ENCODE measurements around the gene ARSA. TPM values are rescaled to one million over a fixed set of nuclear protein-coding genes. Genes with fewer than 3 reads are reported as not detected.

Gene ARSA
- total and polyA plus RNA-seq, 2 experiments from 2014 or later: 8.1 to 8.2 TPM

- no peak for TF ChIP-seq EZH2 (IDR thresholded peaks at IDR 0.05; ENCODE audit: low read depth, unreplicated experiment)
Observed at GRCh38 chr22:50633771-50634170, 5.8 kb upstream of the ARSA start (continued).

DNA sequence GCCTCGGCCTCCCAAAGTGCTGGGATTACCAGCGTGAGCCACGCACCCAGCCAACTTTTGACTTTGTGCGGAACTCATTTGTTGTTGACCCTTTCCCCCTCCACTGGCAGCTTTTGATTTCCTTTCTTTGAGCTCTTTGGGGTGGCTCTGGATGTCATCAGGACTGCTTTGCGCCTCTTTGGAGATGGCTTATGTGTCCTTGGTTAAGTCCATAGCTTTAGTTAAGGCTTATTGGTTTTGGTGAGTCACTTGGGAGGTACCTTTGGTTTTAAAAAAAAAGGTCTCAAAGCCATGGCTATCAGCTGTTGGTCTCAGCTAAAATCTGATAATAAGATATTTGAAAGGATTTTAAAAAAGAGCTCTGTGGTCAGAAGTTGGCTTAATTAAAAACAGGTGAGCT is 5.1 kb upstream of the ARSA start:
- no peak overlapping the region for H3K4me3 Mint-ChIP-seq

More for the DNA sequence above, 5.1 kb upstream of the ARSA start:
- Mint-ChIP-seq H3K4me1 (peaks cover 6% of the 10 kb centered on the region), H3K27me3 (ENCODE audit: insufficient read depth, low read depth, poor library complexity) (peaks cover 7% of the 10 kb centered on the region), H3K27ac (no peak overlapping the region), H3K36me3 (ENCODE audit: low read depth) (no peaks in the 10 kb centered on the region), H3K9me3 (no peaks in the 10 kb centered on the region)
- Histone ChIP-seq H3K27me3 (ENCODE audit: insufficient read depth) (peaks cover 12% of the 10 kb centered on the region), H2AFZ (no peak overlapping the region), H3F3A (replicated peaks; ENCODE audit: low read depth) (peaks cover 6% of the 10 kb centered on the region; the same call in 1 of the 2 replicates), H4K20me1 (replicated peaks; ENCODE audit: insufficient read depth) (no peaks in the 10 kb centered on the region; the same call in 1 of the 2 replicates), H3K9me2 (ENCODE audit: insufficient read depth) (no peaks in the 10 kb centered on the region), H3K27ac (ENCODE audit: low read depth) (no peak overlapping the region), H3K4me1 (ENCODE audit: insufficient read depth) (no peaks in the 10 kb centered on the region), H3K4me2 (no peak overlapping the region), H3K4me3 (no peak overlapping the region), H3K79me2 (replicated peaks; ENCODE audit: insufficient read depth) (no peaks in the 10 kb centered on the region), H3K36me3 (ENCODE audit: insufficient read depth) (no peaks in the 10 kb centered on the region)
- DNase-seq (ENCODE audit: low spot score) (no peak), ATAC-seq (no peak)
- TF ChIP-seq, protein P1, sequence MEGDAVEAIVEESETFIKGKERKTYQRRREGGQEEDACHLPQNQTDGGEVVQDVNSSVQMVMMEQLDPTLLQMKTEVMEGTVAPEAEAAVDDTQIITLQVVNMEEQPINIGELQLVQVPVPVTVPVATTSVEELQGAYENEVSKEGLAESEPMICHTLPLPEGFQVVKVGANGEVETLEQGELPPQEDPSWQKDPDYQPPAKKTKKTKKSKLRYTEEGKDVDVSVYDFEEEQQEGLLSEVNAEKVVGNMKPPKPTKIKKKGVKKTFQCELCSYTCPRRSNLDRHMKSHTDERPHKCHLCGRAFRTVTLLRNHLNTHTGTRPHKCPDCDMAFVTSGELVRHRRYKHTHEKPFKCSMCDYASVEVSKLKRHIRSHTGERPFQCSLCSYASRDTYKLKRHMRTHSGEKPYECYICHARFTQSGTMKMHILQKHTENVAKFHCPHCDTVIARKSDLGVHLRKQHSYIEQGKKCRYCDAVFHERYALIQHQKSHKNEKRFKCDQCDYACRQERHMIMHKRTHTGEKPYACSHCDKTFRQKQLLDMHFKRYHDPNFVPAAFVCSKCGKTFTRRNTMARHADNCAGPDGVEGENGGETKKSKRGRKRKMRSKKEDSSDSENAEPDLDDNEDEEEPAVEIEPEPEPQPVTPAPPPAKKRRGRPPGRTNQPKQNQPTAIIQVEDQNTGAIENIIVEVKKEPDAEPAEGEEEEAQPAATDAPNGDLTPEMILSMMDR (conservative IDR thresholded peaks at IDR 0.05; ENCODE audit: low read depth in 2 of 2): no peak
- TF ChIP-seq EZH2phosphoT487 (IDR thresholded peaks at IDR 0.05; ENCODE audit: unreplicated experiment) (no peak), ZNF331 (CRISPR knock-in tag; IDR thresholded peaks at IDR 0.05; ENCODE audit: low read depth) (no peak), ETS1 (IDR thresholded peaks at IDR 0.05) (no peak), POLR2AphosphoS5 (IDR thresholded peaks at IDR 0.05; ENCODE audit: low read depth) (no peak), JUNB (IDR thresholded peaks at IDR 0.05; ENCODE audit: unreplicated experiment) (no peak), ZNF114 (CRISPR knock-in tag; IDR thresholded peaks at IDR 0.05) (no peak), NANOG (IDR thresholded peaks at IDR 0.05; ENCODE audit: borderline replicate concordance) (no peak), EZH2 (IDR thresholded peaks at IDR 0.05; ENCODE audit: low read depth, unreplicated experiment) (no peak), STAT1 (IDR thresholded peaks at IDR 0.05; ENCODE audit: unreplicated experiment) (no peak), CREB1 (CRISPR knock-in tag; IDR thresholded peaks at IDR 0.05; ENCODE audit: low read depth) (no peak)
- TF ChIP-seq, protein P2, sequence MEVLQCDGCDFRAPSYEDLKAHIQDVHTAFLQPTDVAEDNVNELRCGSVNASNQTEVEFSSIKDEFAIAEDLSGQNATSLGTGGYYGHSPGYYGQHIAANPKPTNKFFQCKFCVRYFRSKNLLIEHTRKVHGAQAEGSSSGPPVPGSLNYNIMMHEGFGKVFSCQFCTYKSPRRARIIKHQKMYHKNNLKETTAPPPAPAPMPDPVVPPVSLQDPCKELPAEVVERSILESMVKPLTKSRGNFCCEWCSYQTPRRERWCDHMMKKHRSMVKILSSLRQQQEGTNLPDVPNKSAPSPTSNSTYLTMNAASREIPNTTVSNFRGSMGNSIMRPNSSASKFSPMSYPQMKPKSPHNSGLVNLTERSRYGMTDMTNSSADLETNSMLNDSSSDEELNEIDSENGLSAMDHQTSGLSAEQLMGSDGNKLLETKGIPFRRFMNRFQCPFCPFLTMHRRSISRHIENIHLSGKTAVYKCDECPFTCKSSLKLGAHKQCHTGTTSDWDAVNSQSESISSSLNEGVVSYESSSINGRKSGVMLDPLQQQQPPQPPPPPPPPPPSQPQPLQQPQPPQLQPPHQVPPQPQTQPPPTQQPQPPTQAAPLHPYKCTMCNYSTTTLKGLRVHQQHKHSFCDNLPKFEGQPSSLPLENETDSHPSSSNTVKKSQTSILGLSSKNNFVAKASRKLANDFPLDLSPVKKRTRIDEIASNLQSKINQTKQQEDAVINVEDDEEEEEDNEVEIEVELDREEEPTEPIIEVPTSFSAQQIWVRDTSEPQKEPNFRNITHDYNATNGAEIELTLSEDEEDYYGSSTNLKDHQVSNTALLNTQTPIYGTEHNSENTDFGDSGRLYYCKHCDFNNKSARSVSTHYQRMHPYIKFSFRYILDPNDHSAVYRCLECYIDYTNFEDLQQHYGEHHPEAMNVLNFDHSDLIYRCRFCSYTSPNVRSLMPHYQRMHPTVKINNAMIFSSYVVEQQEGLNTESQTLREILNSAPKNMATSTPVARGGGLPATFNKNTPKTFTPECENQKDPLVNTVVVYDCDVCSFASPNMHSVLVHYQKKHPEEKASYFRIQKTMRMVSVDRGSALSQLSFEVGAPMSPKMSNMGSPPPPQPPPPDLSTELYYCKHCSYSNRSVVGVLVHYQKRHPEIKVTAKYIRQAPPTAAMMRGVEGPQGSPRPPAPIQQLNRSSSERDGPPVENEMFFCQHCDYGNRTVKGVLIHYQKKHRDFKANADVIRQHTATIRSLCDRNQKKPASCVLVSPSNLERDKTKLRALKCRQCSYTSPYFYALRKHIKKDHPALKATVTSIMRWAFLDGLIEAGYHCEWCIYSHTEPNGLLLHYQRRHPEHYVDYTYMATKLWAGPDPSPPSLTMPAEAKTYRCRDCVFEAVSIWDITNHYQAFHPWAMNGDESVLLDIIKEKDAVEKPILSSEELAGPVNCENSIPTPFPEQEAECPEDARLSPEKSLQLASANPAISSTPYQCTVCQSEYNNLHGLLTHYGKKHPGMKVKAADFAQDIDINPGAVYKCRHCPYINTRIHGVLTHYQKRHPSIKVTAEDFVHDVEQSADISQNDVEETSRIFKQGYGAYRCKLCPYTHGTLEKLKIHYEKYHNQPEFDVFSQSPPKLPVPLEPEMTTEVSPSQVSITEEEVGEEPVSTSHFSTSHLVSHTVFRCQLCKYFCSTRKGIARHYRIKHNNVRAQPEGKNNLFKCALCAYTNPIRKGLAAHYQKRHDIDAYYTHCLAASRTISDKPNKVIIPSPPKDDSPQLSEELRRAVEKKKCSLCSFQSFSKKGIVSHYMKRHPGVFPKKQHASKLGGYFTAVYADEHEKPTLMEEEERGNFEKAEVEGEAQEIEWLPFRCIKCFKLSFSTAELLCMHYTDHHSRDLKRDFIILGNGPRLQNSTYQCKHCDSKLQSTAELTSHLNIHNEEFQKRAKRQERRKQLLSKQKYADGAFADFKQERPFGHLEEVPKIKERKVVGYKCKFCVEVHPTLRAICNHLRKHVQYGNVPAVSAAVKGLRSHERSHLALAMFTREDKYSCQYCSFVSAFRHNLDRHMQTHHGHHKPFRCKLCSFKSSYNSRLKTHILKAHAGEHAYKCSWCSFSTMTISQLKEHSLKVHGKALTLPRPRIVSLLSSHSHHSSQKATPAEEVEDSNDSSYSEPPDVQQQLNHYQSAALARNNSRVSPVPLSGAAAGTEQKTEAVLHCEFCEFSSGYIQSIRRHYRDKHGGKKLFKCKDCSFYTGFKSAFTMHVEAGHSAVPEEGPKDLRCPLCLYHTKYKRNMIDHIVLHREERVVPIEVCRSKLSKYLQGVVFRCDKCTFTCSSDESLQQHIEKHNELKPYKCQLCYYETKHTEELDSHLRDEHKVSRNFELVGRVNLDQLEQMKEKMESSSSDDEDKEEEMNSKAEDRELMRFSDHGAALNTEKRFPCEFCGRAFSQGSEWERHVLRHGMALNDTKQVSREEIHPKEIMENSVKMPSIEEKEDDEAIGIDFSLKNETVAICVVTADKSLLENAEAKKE (CRISPR knock-in tag; IDR thresholded peaks at IDR 0.05): no peak
- TF ChIP-seq, protein P3, sequence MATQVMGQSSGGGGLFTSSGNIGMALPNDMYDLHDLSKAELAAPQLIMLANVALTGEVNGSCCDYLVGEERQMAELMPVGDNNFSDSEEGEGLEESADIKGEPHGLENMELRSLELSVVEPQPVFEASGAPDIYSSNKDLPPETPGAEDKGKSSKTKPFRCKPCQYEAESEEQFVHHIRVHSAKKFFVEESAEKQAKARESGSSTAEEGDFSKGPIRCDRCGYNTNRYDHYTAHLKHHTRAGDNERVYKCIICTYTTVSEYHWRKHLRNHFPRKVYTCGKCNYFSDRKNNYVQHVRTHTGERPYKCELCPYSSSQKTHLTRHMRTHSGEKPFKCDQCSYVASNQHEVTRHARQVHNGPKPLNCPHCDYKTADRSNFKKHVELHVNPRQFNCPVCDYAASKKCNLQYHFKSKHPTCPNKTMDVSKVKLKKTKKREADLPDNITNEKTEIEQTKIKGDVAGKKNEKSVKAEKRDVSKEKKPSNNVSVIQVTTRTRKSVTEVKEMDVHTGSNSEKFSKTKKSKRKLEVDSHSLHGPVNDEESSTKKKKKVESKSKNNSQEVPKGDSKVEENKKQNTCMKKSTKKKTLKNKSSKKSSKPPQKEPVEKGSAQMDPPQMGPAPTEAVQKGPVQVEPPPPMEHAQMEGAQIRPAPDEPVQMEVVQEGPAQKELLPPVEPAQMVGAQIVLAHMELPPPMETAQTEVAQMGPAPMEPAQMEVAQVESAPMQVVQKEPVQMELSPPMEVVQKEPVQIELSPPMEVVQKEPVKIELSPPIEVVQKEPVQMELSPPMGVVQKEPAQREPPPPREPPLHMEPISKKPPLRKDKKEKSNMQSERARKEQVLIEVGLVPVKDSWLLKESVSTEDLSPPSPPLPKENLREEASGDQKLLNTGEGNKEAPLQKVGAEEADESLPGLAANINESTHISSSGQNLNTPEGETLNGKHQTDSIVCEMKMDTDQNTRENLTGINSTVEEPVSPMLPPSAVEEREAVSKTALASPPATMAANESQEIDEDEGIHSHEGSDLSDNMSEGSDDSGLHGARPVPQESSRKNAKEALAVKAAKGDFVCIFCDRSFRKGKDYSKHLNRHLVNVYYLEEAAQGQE (IDR thresholded peaks at IDR 0.05; ENCODE audit: unreplicated experiment): no peak

Measured in GM23338 (cell line).